HG02840 (cell line): ENCODE data around the gene STXBP4.

Experiments used
- ATAC-seq: cut with Tn5 transposase; IDR thresholded peaks from one replicate; pipeline ENCODE4 v1.9.1; 2021; ENCODE audit warnings: mild to moderate bottlenecking, moderate library complexity, moderate number of reproducible peaks; ENCODE audit not compliant: unreplicated experiment, low FRiP score

Gene STXBP4

DNA sequence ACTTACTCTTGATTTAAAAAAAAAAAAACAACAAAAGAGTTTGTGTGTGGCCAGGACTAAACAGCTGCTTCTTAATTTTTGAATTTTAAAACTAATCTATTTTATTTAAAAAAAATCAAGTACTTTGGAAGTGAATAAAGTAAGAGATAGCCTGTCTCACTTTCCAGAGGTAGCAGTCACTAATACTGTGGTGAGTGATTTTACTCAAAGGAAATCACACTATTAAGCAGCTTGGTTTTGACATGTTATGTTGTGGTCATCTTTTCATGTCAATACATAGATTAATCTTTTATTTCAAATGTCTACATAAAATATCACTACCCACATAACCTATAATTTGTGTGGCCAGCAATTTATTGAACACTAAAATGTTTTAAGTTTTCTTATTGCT lies 194.0 kb downstream of the STXBP4 start:
- no peak for ATAC-seq

DNA sequence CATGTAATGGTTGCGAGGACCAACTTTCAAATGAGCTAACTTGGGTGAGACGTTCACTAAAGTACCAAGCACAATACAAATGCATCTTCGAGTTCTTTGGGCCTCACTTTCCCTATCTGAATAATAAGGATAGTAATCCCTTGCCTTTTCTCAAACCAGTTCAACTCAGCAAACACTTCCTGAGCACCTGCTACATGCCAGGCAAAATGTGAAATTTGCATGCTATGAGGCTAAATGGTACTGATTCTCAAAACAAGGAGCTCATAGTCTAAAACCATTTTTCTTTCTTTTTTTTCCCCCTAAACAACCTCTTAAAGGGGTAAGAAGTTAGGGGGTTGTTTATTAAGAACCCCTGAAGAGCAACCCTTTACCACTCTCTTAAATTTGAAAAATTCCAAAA lies 194.8 kb downstream of the STXBP4 start:
- ATAC-seq, result no peak

GRCh38 chr17:55166506-55166905 lies 197.9 kb downstream of the STXBP4 start:
- ATAC-seq, result no peak

DNA sequence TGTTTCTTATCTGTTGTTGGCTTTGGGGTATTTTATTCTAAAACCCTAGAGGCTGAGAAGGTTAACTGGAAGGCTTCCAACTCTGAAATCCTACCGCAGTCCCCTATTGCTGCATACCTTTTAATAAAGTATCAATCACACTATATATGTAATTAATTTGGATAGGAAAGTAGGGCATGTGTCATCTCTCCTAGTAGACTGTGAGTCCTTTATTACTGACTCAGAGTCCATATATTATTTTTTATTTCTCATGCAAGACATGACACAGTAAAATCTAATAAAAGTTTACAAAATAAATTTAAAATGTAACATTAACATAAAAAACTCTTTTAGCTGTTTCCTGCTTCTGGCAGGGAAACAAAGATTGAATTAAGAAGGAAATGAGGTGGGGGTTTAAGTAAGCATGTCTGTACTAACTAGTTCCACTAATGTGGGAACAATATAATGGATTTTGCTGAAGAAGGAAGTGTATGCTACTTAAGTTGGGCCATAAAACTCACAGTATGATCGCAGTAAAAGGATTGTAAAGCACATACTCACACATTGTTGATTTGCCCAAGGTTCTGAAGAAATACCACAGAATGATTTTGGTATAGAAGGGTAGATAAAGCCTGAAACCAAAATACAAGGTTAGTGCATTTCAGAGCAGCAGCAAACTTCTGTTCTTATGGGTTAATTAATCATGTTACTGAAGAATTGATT lies 198.6 kb downstream of the STXBP4 start:
- ATAC-seq, result no peak

- peak; percentile 83 for ATAC-seq
Measured at GRCh38 chr17:55168958-55169687, 200.6 kb downstream of the STXBP4 start.

DNA sequence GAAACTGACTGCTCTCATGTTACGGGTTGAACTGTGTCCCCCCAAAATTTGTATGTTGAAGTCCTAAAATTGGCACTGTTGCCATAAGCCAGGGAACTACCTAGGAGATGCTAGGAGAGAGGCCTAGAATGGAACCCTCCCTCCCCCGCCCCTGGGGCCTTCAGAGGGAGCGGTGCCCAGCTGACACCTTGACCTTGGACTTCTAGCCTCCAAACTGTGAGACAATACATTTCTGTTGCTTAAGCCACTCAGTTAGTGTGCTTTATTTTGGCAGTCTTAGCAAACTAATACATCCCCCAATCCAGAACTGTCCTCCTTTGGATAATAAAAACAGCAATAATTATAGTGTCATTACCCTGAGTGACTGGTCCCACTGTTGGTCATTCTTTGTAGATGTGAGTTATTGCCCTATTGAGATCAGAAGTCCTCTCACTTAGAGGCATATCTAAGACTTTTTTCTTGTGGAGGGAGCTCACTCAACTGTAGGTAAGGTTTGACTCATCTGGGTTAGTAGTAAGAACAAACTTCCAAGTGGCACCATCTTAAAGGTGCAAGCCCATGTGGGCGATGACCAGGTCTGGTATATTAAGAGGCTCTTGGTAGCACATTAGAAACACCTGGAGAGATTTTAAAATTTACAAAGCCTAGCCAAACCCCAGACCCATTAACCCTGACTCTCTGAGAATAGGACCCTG lies 203.2 kb downstream of the STXBP4 start:
- no peak for ATAC-seq

GRCh38 chr17:55172612-55173011 lies 204.0 kb downstream of the STXBP4 start:
- ATAC-seq, result no peak

DNA sequence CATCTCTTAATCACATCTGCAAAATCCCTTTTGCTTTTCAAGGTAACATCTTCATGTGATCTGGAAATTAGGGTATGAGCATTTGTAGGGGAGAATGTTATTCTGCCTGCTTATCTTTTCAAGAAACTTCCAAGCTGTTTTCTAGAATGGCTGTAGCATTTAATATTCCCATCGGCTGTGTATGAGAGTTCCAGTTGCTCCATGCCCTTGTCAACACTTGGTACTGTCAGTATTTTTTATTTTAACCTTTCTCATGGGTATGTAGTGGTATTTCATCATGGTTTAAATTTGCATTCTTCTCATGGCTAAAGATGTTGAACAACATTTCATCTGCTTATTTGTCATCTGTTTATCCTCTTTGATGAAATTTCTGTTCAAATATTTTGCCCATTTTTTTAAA lies 205.6 kb downstream of the STXBP4 start:
- no peak for ATAC-seq

GRCh38 chr17:55175788-55176427 lies 207.3 kb downstream of the STXBP4 start:
- no peak for ATAC-seq

DNA sequence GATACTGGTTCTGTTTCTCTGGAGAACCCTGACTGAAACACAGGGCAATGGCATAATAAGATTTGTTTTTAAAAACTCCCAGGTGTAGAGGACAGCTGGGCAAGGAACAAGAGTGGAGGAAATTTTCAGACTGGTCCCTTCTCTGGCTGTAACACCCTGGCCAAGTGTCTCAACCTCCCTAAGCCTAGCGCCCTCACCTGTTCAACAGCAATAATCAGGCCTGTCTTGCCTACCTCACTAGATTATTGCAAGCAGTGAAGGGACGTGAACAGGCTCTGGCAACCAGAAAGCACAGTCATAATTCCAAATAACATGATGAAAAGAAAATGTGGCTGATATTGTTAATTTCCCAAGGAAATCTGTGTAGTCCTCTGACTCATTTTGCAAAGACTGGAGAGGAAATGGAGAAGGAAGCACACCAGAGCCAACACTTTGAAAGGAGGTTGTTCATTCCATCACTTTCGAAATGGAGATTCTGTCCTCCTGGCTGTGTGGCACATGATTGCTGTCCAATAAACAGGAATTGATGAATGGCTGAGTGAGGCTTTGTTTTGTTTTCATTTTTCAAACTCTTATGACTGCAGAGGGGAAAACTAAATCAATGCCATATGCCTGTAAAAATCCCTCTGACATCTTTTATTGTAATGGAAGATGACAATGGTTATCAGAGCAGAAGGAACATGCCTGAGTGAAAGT lies 208.7 kb downstream of the STXBP4 start:
- ATAC-seq, result no peak

- ATAC-seq, result no peak
Measured at GRCh38 chr17:55177855-55178217, 209.3 kb downstream of the STXBP4 start.

DNA sequence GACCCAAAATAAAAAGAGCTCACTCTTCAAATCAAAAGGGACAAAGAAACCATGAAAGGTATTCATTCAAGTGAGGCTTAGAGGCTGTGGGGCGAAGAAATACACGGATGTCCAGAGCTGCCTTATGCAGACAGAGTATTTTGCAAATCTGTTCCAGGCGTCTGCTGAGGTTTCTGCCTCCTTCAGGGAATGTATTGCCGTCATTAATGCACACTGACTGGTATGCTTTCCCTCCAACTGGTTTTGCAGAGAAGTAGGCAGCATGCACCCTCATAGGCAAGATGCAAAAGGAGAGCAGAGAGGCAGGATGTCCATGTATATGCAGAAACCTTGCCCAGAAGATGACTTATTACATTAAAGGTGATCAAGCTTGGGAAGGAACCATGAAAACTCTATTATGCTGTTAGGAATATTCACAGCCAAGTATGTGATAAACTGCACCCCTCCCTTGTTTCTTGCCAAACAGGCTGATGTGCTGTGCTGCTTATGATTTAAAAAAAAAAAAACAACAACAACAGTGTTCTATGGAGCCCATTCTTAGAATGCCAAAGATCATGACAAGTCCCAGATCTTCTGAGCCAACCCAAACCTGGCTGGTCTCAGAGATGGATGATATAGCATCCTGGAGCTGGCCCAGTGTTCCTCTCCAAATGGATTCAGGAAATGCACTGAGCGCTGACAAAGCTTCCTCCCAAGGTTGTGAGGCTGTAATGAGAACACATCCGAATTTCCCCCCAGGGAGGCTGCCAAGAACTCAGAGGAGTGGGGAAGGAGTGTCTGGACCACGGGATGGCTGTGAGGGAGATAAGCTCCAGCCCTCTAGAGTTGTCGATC lies 218.6 kb downstream of the STXBP4 start:
- no peak for ATAC-seq

GRCh38 chr17:55190748-55191147 lies 222.2 kb downstream of the STXBP4 start:
- ATAC-seq, result no peak

- no peak for ATAC-seq
Measured at GRCh38 chr17:55198690-55199370, 230.3 kb downstream of the STXBP4 start.

DNA sequence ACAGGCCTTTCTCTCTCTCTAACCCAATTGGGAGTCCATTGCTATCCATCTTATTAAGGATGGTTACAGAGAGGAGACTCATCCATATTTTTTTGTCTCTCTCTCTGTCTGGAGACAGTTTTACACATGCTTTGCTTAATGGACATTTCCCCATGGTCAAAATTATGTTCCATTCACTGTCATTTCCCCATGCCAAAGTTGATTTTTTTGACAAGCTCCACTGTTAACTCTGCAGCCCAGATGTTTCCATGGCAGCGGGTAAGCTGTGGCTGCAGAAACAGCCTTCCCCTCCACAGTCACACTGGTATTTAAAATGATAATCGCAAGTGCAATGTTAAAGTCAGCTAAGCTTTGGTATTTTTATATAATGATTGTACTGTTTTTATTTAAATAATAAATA lies 232.3 kb downstream of the STXBP4 start:
- no peak for ATAC-seq

DNA sequence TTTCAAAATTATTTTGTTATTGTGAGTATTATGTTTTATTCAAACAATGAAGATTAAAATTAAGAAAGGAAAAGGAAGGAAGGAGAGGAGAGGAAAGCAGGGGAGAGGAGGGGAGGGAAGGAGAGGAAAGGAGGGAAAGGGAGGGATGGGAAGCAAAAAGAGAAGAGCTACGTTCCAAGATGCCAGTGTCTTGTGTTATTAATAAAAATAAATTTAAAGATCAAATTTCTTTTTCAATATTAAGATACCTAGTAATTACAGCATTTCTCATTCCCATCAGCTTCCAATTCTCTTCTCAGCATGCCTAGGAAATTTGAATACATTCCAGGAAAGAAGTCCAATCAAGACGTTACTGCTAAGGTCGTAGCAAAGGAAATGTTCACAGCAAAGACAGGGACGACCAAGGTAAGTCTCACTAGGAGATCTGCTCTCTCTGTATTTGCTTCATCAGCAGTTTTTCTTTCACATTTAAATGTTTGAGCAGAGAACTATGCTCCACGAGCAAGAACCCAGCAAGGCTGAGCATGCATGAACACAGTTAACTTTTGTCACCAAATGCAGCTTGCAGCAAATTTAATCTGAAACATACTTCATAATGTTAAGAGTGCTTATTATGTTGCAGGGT lies 232.9 kb downstream of the STXBP4 start:
- no peak for ATAC-seq

- ATAC-seq, result no peak
Measured at GRCh38 chr17:55202896-55203295, 234.3 kb downstream of the STXBP4 start.

GRCh38 chr17:55208078-55208812 lies 239.7 kb downstream of the STXBP4 start:
- no peak for ATAC-seq
